COR-L47 (cell line): Measurements from ENCODE around the gene ATP6V0D1.

Source experiments
- DNase-seq: peaks from one replicate; lab custom pipeline; 2025; lab: John Stamatoyannopoulos, UW

The ATP6V0D1 gene

GRCh38 chr16:67463059-67463458 lies 17.9 kb downstream of the ATP6V0D1 start:
- no peak for DNase-seq

DNA sequence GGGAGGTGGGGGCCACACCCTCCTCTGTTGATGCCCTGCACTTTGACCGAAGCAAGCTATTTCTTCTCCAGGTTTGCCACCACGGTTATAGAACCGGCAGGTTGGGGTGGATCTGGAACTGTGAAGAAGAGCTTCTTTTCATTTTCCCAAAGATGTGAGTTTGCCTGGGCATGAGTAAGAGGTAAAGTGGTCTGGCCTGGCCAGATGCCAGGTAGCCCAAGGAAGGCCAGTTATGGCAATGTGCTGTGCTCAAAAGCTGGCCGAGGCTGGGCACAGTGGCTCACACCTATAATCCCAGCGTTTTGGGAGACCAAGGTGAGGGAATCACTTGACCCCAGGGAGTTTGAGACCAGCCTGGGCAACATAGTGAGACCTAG lies 18.7 kb downstream of the ATP6V0D1 start:
- DNase-seq, result no peak

DNA sequence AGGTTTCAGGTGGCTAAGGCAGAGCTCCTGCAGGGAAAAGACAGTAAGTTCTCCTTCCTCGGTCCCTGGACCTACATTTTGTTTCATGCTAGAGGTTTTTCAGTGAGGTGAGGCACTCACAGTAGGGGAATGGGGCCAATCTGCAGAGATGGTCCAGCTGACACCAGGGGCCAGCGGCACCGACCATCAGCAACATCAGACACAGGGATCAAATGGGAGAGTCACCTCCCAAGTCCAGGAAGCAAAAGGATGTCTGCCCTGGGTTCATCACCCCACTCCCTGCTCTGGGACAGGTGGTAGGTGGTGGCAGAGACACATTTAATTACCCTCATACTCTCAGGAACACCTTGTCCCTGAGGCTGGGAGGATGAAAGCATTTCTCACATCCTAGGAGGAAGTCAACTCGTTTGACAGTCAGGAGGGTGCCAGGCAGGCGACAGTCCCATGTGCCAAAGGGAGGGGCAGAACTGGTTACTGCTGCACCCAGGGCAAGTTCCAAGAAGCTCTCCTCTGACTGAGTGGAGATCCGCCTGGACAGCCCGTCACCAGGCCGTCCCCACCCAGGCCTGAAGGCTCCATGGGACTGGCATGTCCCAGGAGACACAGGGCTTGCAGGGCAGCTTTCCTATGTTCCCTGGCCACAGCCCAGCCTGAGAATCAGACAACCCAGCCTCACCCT lies 19.2 kb downstream of the ATP6V0D1 start:
- no peak for DNase-seq

- no peak for DNase-seq
Observed at GRCh38 chr16:67460961-67461360, 20.0 kb downstream of the ATP6V0D1 start.

DNA sequence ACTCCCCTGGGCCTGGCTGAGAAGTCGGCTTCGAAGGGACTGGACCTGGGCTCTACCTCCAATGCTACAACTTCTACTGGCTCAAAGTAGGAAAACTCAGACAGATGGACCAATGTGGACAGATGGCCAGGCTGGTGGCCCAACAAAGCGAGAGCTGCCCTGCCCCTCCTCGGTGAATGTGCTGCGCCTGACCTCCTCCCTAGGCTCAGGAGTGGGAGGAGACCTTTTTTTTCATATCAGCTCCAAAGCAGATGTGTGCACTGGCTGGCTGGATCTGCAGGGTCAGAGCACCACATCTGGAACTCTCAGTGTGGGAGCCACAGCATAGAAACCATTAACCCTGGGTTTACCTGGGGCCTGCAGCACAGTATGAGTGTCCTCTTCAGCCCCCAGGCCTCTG lies 20.8 kb downstream of the ATP6V0D1 start:
- no peak for DNase-seq

- DNase-seq, result no peak
Observed at GRCh38 chr16:67459861-67460150, 21.2 kb downstream of the ATP6V0D1 start.

- DNase-seq, result no peak
Observed at GRCh38 chr16:67459066-67459860, 21.7 kb downstream of the ATP6V0D1 start.

GRCh38 chr16:67458121-67458641 lies 22.8 kb downstream of the ATP6V0D1 start:
- no peak for DNase-seq

DNA sequence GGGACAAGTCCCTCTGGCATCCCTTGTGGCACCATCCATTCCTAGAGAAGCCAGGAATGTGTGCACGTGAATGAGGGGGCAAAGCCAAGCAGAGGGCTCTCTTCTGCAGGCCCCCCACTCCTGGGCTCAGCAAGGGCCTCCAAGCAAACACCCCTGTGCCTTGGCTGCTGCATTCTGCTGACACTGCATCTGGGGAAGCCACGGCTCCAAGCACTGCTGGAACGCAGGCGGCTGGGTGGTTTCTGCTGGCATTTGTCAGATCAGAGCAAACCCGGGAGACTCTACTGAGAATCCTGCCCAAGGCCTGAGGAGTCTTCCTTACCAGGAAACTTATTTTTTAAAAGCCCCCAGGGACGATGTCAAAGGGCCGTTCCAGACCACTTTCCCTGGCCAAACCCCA lies 23.3 kb downstream of the ATP6V0D1 start:
- DNase-seq, result no peak

- DNase-seq, result no peak
Observed at GRCh38 chr16:67456391-67457081, 24.4 kb downstream of the ATP6V0D1 start.

GRCh38 chr16:67454852-67455251 lies 26.1 kb downstream of the ATP6V0D1 start:
- no peak for DNase-seq

GRCh38 chr16:67454104-67454503 lies 26.9 kb downstream of the ATP6V0D1 start:
- DNase-seq, result no peak

- DNase-seq, result no peak
Observed at GRCh38 chr16:67451704-67452435, 29.1 kb downstream of the ATP6V0D1 start.

DNA sequence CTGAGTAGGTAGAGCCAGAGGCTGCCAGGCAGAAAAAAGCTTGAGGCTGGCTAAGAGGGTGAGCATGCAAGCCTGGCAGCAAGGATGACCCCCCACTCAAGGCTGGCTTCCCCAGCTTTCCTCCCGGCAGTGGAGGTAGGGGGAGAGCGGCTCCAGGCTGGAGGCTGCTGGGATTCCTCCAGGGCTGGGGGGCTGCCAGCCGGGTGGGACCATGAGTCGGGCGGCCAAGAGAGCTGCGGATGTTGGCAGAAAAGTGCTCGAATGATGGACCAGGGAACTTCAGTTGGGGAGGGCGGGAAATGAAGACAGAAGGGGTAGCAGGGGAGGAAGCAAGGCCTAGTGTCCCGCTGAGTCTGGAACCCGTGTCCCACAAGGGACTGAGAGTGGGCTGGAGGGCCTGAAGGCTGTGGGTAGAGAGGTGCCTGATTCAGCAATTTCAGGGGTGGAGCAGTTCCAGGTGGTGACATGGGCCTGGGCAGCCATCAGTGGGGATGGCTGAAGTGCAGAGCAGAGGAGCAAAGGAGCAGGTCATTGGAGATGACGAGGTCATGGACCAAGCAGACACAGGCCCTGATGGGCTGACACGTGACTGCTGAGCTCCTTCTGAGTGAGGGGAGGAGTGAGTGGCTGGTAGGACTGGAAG lies 29.8 kb downstream of the ATP6V0D1 start:
- no peak for DNase-seq

DNA sequence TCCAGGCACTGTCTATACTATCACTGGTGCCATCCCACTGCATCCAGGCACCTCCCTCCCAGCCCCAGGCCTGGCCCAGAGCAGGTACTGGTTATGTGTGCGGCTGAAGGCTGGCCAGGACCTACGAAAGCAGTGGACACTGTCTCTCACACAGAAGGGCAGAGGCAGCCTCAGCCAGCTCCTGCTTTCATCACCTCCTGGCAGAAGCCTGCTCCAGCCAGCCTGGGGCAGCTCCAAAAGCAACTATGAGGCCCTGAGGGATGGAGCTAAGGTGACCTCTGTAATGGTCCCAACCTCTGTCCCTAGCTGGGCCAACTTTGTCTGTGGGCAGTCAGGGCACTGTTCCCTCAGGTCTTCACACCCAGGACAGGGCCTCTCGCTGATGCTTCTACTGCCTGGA lies 31.2 kb downstream of the ATP6V0D1 start:
- no peak for DNase-seq

- no peak for DNase-seq
Observed at GRCh38 chr16:67449336-67449735, 31.6 kb downstream of the ATP6V0D1 start.

DNA sequence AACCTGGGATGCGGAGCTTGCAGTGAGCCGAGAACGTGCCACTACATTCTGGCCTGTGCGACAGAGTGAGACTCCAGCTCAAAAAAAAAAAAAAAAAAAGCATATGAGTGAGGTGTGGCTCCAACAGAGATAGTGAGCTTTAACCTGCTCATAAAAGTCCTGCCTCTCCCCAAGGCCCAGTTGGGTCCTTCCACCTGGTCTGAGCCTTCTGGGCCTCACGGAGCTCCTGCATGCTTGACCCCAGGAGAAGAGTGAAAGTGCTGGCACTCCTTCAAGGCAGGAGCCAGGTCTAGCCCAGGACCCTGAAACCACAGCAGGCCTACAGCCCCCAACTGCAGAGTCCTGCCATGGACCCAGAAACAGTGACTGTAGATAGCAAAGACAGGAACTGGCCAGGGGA lies 32.4 kb downstream of the ATP6V0D1 start:
- no peak for DNase-seq

DNA sequence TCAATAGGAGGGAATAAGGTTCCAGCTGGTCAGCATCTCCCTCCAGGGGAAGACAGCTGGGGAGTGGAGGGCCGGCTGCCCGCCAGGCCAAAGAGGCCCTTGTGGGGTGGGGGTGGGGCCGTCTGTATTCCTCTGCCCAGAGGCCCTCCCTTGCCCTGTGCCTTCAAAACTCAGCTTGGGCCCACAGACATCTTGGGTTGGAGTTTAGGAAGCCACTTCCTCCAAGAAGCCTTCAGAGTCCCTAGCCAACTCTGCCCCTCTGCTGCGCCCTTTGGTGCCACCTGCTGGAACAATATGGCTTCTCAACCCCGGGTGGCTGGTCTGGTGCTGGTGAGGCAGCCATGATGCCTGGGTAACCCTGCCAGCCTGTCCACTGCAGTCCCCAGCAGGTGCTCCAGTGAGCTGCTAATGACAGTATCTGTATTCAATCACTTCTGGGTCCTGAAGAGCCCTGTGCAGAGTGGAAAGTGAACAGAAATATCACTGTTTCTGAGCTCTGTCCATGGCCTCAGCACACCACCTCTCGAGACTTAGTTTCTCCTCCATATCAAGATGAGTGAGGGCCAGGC lies 33.4 kb downstream of the ATP6V0D1 start:
- no peak for DNase-seq

DNA sequence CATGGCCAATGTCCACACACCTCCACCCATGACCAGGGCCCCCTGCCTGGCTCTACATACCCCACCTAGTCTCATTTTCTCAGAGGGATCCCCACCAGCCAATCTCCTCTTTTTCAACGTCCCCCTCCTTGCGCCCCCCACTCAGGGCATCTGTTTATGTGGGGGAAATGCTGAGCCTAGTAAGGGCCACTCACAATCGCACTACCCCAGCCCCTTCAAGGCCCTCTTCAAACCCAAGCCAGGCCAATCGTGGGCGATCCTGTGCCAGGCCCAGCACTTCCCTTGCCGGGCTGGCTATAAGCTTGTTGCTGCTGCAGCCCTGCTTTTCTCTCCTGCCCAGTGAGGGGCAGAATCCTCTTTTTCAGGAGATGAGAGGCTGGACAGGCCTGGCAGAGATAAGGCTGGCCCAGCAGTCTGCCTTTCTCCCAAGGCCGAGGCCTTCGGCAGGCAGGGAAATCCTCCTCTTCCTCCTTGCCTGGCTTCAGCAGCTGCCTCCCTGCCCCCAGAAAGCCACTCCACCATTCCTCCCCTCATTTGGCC lies 33.9 kb downstream of the ATP6V0D1 start:
- DNase-seq, result no peak

- no peak for DNase-seq
Observed at GRCh38 chr16:67445913-67446907, 34.7 kb downstream of the ATP6V0D1 start.
